Hematopoietic multipotent progenitor cell treated with erythropoietin and hydrocortisone succinate and interleukin-3 and kit ligand, for 6 days (in vitro differentiated cells): Measurements from ENCODE around the gene PRDM15.

ENCODE experiments used
- DNase-seq: peaks from one replicate; pipeline ENCODE4 v3.0.0-alpha.2; 2015

The PRDM15 gene

GRCh38 chr21:41774467-41775148 is 104.5 kb downstream of the PRDM15 start:
- no peak for DNase-seq

- no peak for DNase-seq
Observed at GRCh38 chr21:41772351-41773080, 106.6 kb downstream of the PRDM15 start.

GRCh38 chr21:41771625-41771945 is 107.6 kb downstream of the PRDM15 start:
- no peak for DNase-seq

- DNase-seq, result no peak
Observed at GRCh38 chr21:41770901-41771624, 108.1 kb downstream of the PRDM15 start.

- no peak for DNase-seq
Observed at GRCh38 chr21:41769933-41770332, 109.2 kb downstream of the PRDM15 start.

GRCh38 chr21:41769521-41769920 is 109.6 kb downstream of the PRDM15 start:
- DNase-seq, result no peak

GRCh38 chr21:41769111-41769510 is 110.0 kb downstream of the PRDM15 start:
- no peak for DNase-seq

- DNase-seq, result peak; percentile 30
Observed at GRCh38 chr21:41768437-41769042, 110.6 kb downstream of the PRDM15 start.

GRCh38 chr21:41767606-41768436 is 111.3 kb downstream of the PRDM15 start:
- DNase-seq, result peak; percentile 17

GRCh38 chr21:41766883-41767605 is 112.1 kb downstream of the PRDM15 start, which contains the start of gene RIPK4:
TSS of gene RIPK4 (minus strand) at chr21:41767052. CDS start at chr21:41767041, 11 bp downstream.
- DNase-seq, result peak; percentile 17

- no peak for DNase-seq
Observed at GRCh38 chr21:41765973-41766882, 112.9 kb downstream of the PRDM15 start.

- no peak for DNase-seq
Observed at GRCh38 chr21:41765420-41765821, 113.7 kb downstream of the PRDM15 start.

- DNase-seq, result no peak
Observed at GRCh38 chr21:41764558-41765419, 114.4 kb downstream of the PRDM15 start.

- no peak for DNase-seq
Observed at GRCh38 chr21:41763996-41764395, 115.1 kb downstream of the PRDM15 start.

GRCh38 chr21:41763398-41763931 is 115.7 kb downstream of the PRDM15 start:
- DNase-seq, result no peak

- no peak for DNase-seq
Observed at GRCh38 chr21:41762753-41763152, 116.4 kb downstream of the PRDM15 start.

GRCh38 chr21:41761934-41762635 is 117.1 kb downstream of the PRDM15 start:
- no peak for DNase-seq

- no peak for DNase-seq
Observed at GRCh38 chr21:41761211-41761933, 117.8 kb downstream of the PRDM15 start.
